H9 (cell line): ENCODE results near the gene KAT6B. TPM values are rescaled to one million over a fixed set of nuclear protein-coding genes. Genes with fewer than 3 reads are reported as not detected.

Experiments used
- DNase-seq: peaks from one replicate; pipeline ENCODE4 v3.0.0-alpha.2; 2017
- H2AFZ ChIP-seq: one replicate; pipeline ENCODE4 v1.6.1; 2013; ENCODE audit warnings: mild to moderate bottlenecking, low read length, control low read depth, moderate library complexity
- H2AK5ac ChIP-seq: 2 replicates; pipeline ENCODE4 v1.6.1; 2013; ENCODE audit warnings: low read length, control low read depth, mixed read lengths; ENCODE audit not compliant: insufficient read length
- H2BK120ac ChIP-seq: one replicate; pipeline ENCODE4 v1.6.1; 2013; ENCODE audit warnings: low read depth, mild to moderate bottlenecking, low read length, control low read depth, inconsistent platforms; ENCODE audit not compliant: poor library complexity, severe bottlenecking
- H2BK12ac ChIP-seq: 2 replicates; pipeline ENCODE4 v1.6.1; 2013; ENCODE audit warnings: low read length, control low read depth, mixed read lengths, low read depth; ENCODE audit not compliant: insufficient read length
- H2BK15ac ChIP-seq: 2 replicates; pipeline ENCODE4 v1.6.1; 2013; ENCODE audit warnings: low read depth, low read length, control low read depth
- H2BK20ac ChIP-seq: one replicate; pipeline ENCODE4 v1.6.1; 2013; ENCODE audit warnings: low read depth, mild to moderate bottlenecking, low read length, control low read depth, inconsistent platforms; ENCODE audit not compliant: poor library complexity, severe bottlenecking
- H2BK5ac ChIP-seq: 2 replicates; pipeline ENCODE4 v1.6.1; 2013; ENCODE audit warnings: low read length, control low read depth, mixed read lengths; ENCODE audit not compliant: insufficient read length
- H3K14ac ChIP-seq: 2 replicates; pipeline ENCODE4 v1.6.1; 2013; ENCODE audit warnings: low read length, control low read depth; ENCODE audit not compliant: insufficient read depth
- H3K18ac ChIP-seq: 2 replicates; pipeline ENCODE4 v1.6.1; 2013; ENCODE audit warnings: low read depth, mild to moderate bottlenecking, mixed read lengths, low read length, control low read depth; ENCODE audit not compliant: insufficient read length
- H3K23ac ChIP-seq: 2 replicates; pipeline ENCODE4 v1.6.1; 2013; ENCODE audit warnings: low read length, control low read depth, mixed read lengths, low read depth; ENCODE audit not compliant: insufficient read length
- H3K23me2 ChIP-seq: 2 replicates; pipeline ENCODE4 v1.6.1; 2013; ENCODE audit warnings: low read depth, mild to moderate bottlenecking, mixed read lengths, low read length, control low read depth; ENCODE audit not compliant: insufficient read length, poor library complexity, severe bottlenecking
- H3K27ac ChIP-seq: 2 replicates; pipeline ENCODE4 v1.5.1; 2013; ENCODE audit warnings: low read length, control low read depth, mixed read lengths, low read depth; ENCODE audit not compliant: insufficient read length
- H3K27me3 ChIP-seq: 2 replicates; pipeline ENCODE4 v1.6.1; 2013; ENCODE audit warnings: low read length, control low read depth, inconsistent platforms; ENCODE audit not compliant: insufficient read depth
- H3K4ac ChIP-seq: 2 replicates; pipeline ENCODE4 v1.6.1; 2013; ENCODE audit warnings: low read depth, mild to moderate bottlenecking, control low read depth, inconsistent platforms, low read length, moderate library complexity
- H3K4me1 ChIP-seq: 2 replicates; pipeline ENCODE4 v1.6.1; 2013; ENCODE audit warnings: low read length, control low read depth, inconsistent platforms; ENCODE audit not compliant: insufficient read depth
- H3K4me2 ChIP-seq: 2 replicates; pipeline ENCODE4 v1.6.1; 2013; ENCODE audit warnings: low read length, control low read depth, mixed read lengths; ENCODE audit not compliant: insufficient read length, insufficient read depth
- H3K56ac ChIP-seq: 2 replicates; pipeline ENCODE4 v1.6.1; 2013; ENCODE audit warnings: low read depth, mild to moderate bottlenecking, mixed read lengths, low read length, control low read depth; ENCODE audit not compliant: insufficient read length
- H3K79me1 ChIP-seq: 2 replicates; pipeline ENCODE4 v1.6.1; 2013; ENCODE audit warnings: low read depth, mild to moderate bottlenecking, moderate library complexity, low read length, control low read depth, inconsistent platforms; ENCODE audit not compliant: insufficient read depth, poor library complexity, severe bottlenecking
- H3K79me2 ChIP-seq: 2 replicates; pipeline ENCODE4 v1.6.1; 2013; ENCODE audit warnings: low read length, control low read depth, inconsistent platforms; ENCODE audit not compliant: insufficient read depth
- H3K9ac ChIP-seq: 2 replicates; pipeline ENCODE4 v1.6.1; 2013; ENCODE audit warnings: low read length, control low read depth, mixed read lengths; ENCODE audit not compliant: insufficient read length; ENCODE audit errors: extremely low read depth
- H3K9me3 ChIP-seq: one replicate; pipeline ENCODE4 v1.6.1; 2013; ENCODE audit warnings: low read depth, low read length, inconsistent platforms; ENCODE audit not compliant: control insufficient read depth
- H3T11ph ChIP-seq: one replicate; pipeline ENCODE4 v1.6.1; 2013; ENCODE audit warnings: mild to moderate bottlenecking, low read length, control low read depth, inconsistent platforms
- H4K20me1 ChIP-seq: one replicate; pipeline ENCODE4 v1.6.1; 2013; ENCODE audit not compliant: control insufficient read depth, insufficient read length, insufficient read depth
- H4K5ac ChIP-seq: 2 replicates; pipeline ENCODE4 v1.6.1; 2013; ENCODE audit warnings: low read depth, mild to moderate bottlenecking, mixed read lengths, low read length, control low read depth; ENCODE audit not compliant: insufficient read length
- H4K8ac ChIP-seq: replicated peaks from 2 replicates; pipeline ENCODE4 v1.6.1; 2013; ENCODE audit warnings: low read length, control low read depth, mixed read lengths, low read depth; ENCODE audit not compliant: insufficient read length
- H4K91ac ChIP-seq: 2 replicates; pipeline ENCODE4 v1.6.1; 2013; ENCODE audit warnings: low read depth, mild to moderate bottlenecking, moderate library complexity, mixed read lengths, low read length, control low read depth; ENCODE audit not compliant: insufficient read length
- H3K27ac Mint-ChIP-seq, 3 experiments: 2 replicates in 2 of 3; 3 replicates in 1 of 3; pipeline ENCODE4 v1.8.0; 2020 to 2021; ENCODE audit warnings: mixed read lengths in 3 of 3, mild to moderate bottlenecking in 1 of 3, moderate library complexity in 1 of 3
- H3K27me3 Mint-ChIP-seq: 2 replicates; pipeline ENCODE4 v1.8.0; 2021; ENCODE audit warnings: low read depth, mild to moderate bottlenecking, moderate library complexity, mixed read lengths
- H3K36me3 Mint-ChIP-seq, 3 experiments: 2 replicates in 2 of 3; 3 replicates in 1 of 3; pipeline ENCODE4 v1.8.0; 2020 to 2021; ENCODE audit warnings: low read depth in 3 of 3, mixed read lengths in 3 of 3; ENCODE audit not compliant: insufficient read depth in 1 of 3
- H3K4me1 Mint-ChIP-seq, 2 experiments: 2 replicates each; pipeline ENCODE4 v1.8.0; 2020; ENCODE audit warnings: mixed read lengths in 2 of 2
- H3K4me3 Mint-ChIP-seq, 2 experiments: 2 replicates in 1 of 2; 3 replicates in 1 of 2; pipeline ENCODE4 v1.8.0; 2020 to 2021; ENCODE audit warnings: mild to moderate bottlenecking in 2 of 2, mixed read lengths in 2 of 2, moderate library complexity in 1 of 2
- H3K9me3 Mint-ChIP-seq, 2 experiments: 2 replicates in 1 of 2; 3 replicates in 1 of 2; pipeline ENCODE4 v1.8.0; 2020; ENCODE audit warnings: mild to moderate bottlenecking in 2 of 2, mixed read lengths in 2 of 2, moderate library complexity in 1 of 2
- WGBS: extraction: QIAGEN DNeasy Blood & Tissue Kit; methylation state at CpG from one replicate; pipeline ENCODE4 v1.1.7; 2013; ENCODE audit warnings: missing lambda C conversion rate, low lambda C conversion rate, mixed read lengths; ENCODE audit not compliant: insufficient read length; ENCODE audit errors: extremely low coverage; 5-methylcytosine and 5-hydroxymethylcytosine counted together
- total RNA-seq: library from RNA; stranded (reverse); gene quantifications from 2 replicates; pipeline ENCODE4 v1.2.1, GENCODE V29; 2021
- TF ChIP-seq, protein P1 (sequence below): fragments of 200-600 bp; sonication (generic); conservative IDR thresholded peaks from 3 replicates; pipeline ENCODE4 v1.8.0; 2021; ENCODE audit warnings: antibody characterized with exemption, mild to moderate bottlenecking

The KAT6B gene
- total RNA-seq, 1 experiment from 2014 or later: 34.2 TPM

DNA sequence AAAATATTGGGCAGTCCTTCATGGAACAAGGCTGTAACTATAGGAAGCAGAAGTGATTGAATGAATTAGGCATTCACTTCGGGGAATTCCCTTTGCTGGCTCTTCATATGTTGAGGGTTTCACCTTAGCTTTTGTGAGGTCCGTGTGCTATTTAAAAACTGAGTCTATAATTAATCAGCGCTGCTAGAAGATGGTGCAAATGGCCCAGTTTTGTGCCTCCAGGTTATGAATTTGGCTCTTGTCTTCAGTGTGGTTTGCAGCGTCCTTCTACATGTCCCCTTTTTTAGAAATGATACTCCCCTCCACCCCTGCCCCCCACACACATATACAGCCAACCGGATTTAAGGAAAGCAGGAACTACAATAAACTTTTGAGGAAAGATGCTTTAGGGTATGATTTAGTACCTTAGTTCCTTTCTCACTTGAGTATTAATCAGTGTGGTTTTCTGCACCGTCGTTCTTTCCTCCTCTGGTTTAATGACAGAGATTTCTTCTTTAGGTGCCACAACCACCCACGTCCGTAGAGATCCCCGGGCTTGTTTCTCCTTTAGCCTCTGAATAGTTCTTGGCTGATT lies 174.4 kb downstream of the KAT6B start:
- peaks cover 6 to 9% (median 6%) of the 10 kb centered on the region in 3 experiments; a peak in 5 of 7 replicates for H3K36me3 Mint-ChIP-seq
- no peak overlapping the region for H4K8ac ChIP-seq

More for the DNA sequence above, 174.4 kb downstream of the KAT6B start:
- no peak overlapping the region for H2AFZ ChIP-seq
- no peak overlapping the region for H3K14ac ChIP-seq
- Mint-ChIP-seq H3K4me3 (no peak overlapping the region), H3K27ac (peak overlapping the region in 1 of 3 experiments; percentile 52; a peak in 3 of 7 replicates), H3K27me3 (no peaks in the 10 kb centered on the region), H3K9me3 (no peaks in the 10 kb centered on the region), H3K4me1 (no peaks in the 10 kb centered on the region)
- H4K20me1 ChIP-seq: no peaks in the 10 kb centered on the region
- no peak overlapping the region for H3T11ph ChIP-seq
- H3K18ac ChIP-seq: no peak overlapping the region
- no peak overlapping the region for H4K91ac ChIP-seq
- H3K27me3 ChIP-seq: no peaks in the 10 kb centered on the region
- TF ChIP-seq, protein P1, sequence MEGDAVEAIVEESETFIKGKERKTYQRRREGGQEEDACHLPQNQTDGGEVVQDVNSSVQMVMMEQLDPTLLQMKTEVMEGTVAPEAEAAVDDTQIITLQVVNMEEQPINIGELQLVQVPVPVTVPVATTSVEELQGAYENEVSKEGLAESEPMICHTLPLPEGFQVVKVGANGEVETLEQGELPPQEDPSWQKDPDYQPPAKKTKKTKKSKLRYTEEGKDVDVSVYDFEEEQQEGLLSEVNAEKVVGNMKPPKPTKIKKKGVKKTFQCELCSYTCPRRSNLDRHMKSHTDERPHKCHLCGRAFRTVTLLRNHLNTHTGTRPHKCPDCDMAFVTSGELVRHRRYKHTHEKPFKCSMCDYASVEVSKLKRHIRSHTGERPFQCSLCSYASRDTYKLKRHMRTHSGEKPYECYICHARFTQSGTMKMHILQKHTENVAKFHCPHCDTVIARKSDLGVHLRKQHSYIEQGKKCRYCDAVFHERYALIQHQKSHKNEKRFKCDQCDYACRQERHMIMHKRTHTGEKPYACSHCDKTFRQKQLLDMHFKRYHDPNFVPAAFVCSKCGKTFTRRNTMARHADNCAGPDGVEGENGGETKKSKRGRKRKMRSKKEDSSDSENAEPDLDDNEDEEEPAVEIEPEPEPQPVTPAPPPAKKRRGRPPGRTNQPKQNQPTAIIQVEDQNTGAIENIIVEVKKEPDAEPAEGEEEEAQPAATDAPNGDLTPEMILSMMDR: no peak
- H2BK15ac ChIP-seq: no peak overlapping the region
- H3K9ac ChIP-seq: no peak overlapping the region
- H3K23me2 ChIP-seq: no peaks in the 10 kb centered on the region
- no CpG with 5 or more reads among the region's 10 CpGs for WGBS
- H3K27ac ChIP-seq: no peak overlapping the region
- no peak overlapping the region for H3K23ac ChIP-seq
- no peak overlapping the region for H2BK12ac ChIP-seq
- H3K4ac ChIP-seq: no peak overlapping the region
- no peak overlapping the region for H2BK5ac ChIP-seq
- H3K4me2 ChIP-seq: no peak overlapping the region
- H3K79me1 ChIP-seq: no peaks in the 10 kb centered on the region
- H4K5ac ChIP-seq: no peak overlapping the region
- H3K9me3 ChIP-seq: no peaks in the 10 kb centered on the region
- no peak overlapping the region for H2AK5ac ChIP-seq
- no peak overlapping the region for H3K56ac ChIP-seq
- H2BK20ac ChIP-seq: no peak overlapping the region
- no peak overlapping the region for H2BK120ac ChIP-seq
- no peaks in the 10 kb centered on the region for H3K79me2 ChIP-seq
- DNase-seq: no peak
- H3K4me1 ChIP-seq: no peaks in the 10 kb centered on the region
